Endothelial cell (in vitro differentiated cells): Measurements from ENCODE around the gene KATNB1. TPM values are rescaled to one million over a fixed set of nuclear protein-coding genes. Genes with fewer than 3 reads are reported as not detected.

Source experiments
- DNase-seq: peaks from one replicate; pipeline ENCODE4 v3.0.0; 2021; ENCODE audit warnings: low spot score
- H3K27ac Mint-ChIP-seq: one replicate; pipeline ENCODE4 v1.8.0; 2021; ENCODE audit warnings: mixed read lengths, inconsistent platforms; ENCODE audit not compliant: unreplicated experiment
- H3K27me3 Mint-ChIP-seq: one replicate; pipeline ENCODE4 v1.8.0; 2021; ENCODE audit warnings: mild to moderate bottlenecking, moderate library complexity, mixed read lengths, inconsistent platforms; ENCODE audit not compliant: unreplicated experiment
- H3K36me3 Mint-ChIP-seq: one replicate; pipeline ENCODE4 v1.8.0; 2021; ENCODE audit warnings: mild to moderate bottlenecking, low read depth, mixed read lengths, inconsistent platforms; ENCODE audit not compliant: unreplicated experiment
- H3K4me1 Mint-ChIP-seq: one replicate; pipeline ENCODE4 v1.8.0; 2021; ENCODE audit warnings: mild to moderate bottlenecking, mixed read lengths, inconsistent platforms; ENCODE audit not compliant: unreplicated experiment
- H3K4me3 Mint-ChIP-seq: one replicate; pipeline ENCODE4 v1.8.0; 2021; ENCODE audit warnings: mild to moderate bottlenecking, mixed read lengths, inconsistent platforms; ENCODE audit not compliant: unreplicated experiment
- H3K9me3 Mint-ChIP-seq: one replicate; pipeline ENCODE4 v1.8.0; 2021; ENCODE audit warnings: mixed read lengths, inconsistent platforms; ENCODE audit not compliant: unreplicated experiment
- total RNA-seq: library from RNA; stranded (reverse); fragmentation: NEBNext Ultra II Directional; extraction: Animal tissue kit (Norgen Biotek cat#: 25700); gene quantifications from one replicate; pipeline ENCODE4 v1.2.1, GENCODE V29; 2021; ENCODE audit not compliant: unreplicated experiment
- TF ChIP-seq, protein P1 (sequence below): fragments of 200-600 bp; sonication (generic); IDR thresholded peaks from one replicate; pipeline ENCODE4 v1.5.0; 2021; ENCODE audit warnings: antibody characterized with exemption; ENCODE audit not compliant: unreplicated experiment

The KATNB1 gene
- total RNA-seq, 1 donor from 2014 or later: 29.2 TPM

DNA sequence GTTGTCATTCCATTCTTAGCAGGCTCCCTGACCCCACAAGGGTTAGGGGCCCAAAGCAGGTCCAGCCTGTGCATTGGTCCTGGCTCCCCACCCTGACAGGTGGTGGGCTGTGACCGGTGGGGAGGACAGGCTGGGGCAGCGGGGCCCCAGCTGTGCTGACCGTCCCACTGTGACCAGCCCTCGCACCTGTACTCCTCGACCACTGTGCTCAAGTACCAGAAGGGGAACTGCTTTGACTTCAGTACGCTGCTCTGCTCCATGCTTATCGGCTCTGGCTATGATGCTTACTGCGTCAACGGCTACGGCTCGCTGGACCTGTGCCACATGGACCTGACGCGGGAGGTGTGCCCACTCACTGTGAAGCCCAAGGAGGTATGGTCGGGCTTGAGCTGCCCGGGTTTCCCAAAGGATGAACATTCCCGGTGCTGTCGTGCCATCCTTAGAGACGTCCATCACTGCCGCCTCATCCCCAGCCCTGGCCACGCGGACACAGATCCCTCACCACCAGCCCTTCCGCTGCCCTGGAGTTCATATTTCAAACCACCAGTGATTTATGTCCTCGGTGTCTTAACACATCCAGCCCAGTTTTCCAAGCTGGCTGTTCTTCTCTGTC, 33.7 kb upstream of the KATNB1 start:
- DNase-seq: no peak
- H3K36me3 Mint-ChIP-seq: no peaks in the 10 kb centered on the region
- H3K4me3 Mint-ChIP-seq: no peak overlapping the region
- peaks cover 6% of the 10 kb centered on the region for H3K27me3 Mint-ChIP-seq
- H3K27ac Mint-ChIP-seq: peak overlapping the region; percentile 67
- TF ChIP-seq, protein P1, sequence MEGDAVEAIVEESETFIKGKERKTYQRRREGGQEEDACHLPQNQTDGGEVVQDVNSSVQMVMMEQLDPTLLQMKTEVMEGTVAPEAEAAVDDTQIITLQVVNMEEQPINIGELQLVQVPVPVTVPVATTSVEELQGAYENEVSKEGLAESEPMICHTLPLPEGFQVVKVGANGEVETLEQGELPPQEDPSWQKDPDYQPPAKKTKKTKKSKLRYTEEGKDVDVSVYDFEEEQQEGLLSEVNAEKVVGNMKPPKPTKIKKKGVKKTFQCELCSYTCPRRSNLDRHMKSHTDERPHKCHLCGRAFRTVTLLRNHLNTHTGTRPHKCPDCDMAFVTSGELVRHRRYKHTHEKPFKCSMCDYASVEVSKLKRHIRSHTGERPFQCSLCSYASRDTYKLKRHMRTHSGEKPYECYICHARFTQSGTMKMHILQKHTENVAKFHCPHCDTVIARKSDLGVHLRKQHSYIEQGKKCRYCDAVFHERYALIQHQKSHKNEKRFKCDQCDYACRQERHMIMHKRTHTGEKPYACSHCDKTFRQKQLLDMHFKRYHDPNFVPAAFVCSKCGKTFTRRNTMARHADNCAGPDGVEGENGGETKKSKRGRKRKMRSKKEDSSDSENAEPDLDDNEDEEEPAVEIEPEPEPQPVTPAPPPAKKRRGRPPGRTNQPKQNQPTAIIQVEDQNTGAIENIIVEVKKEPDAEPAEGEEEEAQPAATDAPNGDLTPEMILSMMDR: no peak
- H3K4me1 Mint-ChIP-seq: peaks cover 14% of the 10 kb centered on the region
- no peaks in the 10 kb centered on the region for H3K9me3 Mint-ChIP-seq

DNA sequence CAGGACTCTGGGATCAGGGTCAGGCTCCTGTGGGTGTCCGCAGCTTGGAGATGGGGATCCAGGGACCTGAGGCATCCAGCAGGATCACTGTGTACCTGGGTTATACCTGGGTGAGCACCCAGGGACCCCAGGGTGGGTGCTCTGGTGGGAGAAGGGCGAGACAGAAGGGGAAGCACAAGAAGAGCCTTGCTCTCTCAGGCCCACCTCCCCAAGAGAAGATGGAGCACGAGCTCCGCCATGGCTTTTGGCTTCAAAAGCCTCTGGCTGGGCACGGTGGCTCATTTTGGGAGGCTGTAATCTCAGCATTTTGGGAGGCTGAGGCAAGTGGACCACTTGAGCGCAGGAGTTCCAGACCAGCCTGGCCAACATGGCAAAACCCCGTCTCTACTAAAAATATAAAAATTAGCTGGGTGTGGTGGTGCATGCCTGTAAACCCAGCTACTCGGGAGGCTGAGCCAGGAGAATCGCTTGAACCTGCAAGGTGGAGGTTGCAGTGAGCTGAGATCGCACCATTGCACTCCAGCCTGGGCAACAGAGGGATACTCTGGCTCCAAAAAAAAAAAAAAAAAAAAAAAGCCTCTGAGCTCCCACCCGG, 32.1 kb upstream of the KATNB1 start:
- Mint-ChIP-seq H3K9me3 (no peaks in the 10 kb centered on the region), H3K27me3 (peaks cover 4% of the 10 kb centered on the region), H3K27ac (no peak overlapping the region), H3K36me3 (no peaks in the 10 kb centered on the region), H3K4me3 (no peak overlapping the region), H3K4me1 (peaks cover 14% of the 10 kb centered on the region)
- TF ChIP-seq, protein P1: no peak
- DNase-seq: no peak

DNA sequence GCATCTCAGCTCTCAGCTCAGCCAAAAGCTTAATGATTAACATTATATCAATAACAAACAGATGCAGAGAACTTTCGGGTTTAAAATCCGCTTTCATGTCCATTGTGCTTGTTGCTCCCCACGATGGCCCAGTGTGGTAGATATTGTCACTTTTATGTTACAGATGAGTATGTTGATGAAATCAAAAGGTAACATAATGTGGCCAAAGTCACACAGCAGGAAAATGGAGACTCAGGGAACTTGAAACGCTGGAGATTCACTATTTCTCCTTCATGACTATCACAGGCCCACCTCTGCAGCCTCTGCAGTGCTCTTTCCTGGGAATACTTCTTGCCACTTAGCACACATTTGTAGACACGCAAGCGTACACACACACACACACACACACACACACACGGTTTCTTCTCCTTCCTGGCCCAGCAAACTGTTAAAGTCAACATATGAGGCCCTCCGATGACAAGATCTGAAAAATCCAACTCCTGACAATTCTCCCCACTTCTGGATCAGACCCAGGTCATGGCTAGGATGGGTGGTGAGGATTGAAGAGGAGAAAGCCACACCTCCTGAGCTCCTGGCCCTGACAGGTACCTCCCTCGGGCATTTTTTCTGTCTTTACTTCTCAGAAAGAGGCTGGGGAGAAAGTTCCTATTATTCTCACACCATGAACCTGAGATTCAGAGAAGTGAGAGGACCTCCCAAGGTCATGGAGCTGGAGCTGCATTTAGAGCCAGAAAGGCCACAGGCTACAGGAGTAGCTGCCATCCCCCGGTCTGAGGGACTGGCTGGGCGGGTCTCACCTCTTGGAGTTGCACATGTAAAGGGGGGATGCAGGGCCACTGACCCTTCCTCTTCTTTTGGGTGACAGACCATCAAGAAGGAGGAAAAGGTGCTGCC, 31.3 kb upstream of the KATNB1 start:
- TF ChIP-seq, protein P1: no peak
- no peak overlapping the region for H3K27ac Mint-ChIP-seq
- no peak overlapping the region for H3K4me3 Mint-ChIP-seq
- peaks cover 4% of the 10 kb centered on the region for H3K27me3 Mint-ChIP-seq
- no peak for DNase-seq
- no peaks in the 10 kb centered on the region for H3K9me3 Mint-ChIP-seq
- no peaks in the 10 kb centered on the region for H3K36me3 Mint-ChIP-seq
- H3K4me1 Mint-ChIP-seq: peaks cover 14% of the 10 kb centered on the region

DNA sequence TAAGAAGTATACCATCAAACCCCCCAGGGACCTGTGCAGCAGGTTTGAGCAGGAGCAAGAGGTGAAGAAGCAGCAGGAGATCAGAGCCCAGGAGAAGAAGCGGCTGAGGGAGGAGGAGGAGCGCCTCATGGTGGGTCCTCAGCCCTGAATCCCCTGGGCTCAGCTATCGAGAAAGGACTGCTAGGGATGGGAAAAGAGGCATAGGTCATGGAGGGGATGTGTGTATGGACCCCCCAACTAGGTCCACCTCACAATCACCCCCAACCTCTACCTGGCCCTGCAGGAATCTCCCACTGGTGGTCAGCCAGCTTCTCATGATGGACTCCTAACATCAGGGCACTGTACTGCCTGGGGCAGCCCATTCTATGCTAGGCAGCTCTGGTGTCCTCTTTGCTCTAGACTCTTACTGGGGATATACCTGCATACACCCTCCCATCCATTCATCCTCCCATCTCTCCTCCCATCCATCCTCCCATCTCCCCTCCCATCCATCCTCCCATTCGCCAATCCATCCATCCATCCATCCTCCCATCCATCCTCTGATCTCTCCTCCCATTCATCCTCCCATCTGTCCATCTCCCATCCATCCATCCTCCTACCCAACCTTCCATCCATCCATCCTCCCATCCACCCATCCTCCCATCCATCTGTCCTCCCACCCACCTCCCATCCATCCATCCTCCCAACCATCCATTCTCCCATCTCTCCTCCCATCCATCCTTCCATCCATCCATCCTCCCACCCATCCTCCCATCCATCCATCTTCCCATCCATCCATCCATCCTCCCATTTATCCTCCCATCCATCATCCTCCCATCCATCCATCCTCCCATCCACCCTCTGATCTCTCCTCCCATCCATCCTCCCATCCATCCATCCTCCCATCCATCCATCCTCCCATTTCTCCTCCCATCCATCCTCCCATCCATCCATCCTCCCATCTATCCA, 30.4 kb upstream of the KATNB1 start:
- DNase-seq: no peak
- no peaks in the 10 kb centered on the region for H3K9me3 Mint-ChIP-seq
- no peak overlapping the region for H3K27ac Mint-ChIP-seq
- TF ChIP-seq, protein P1: no peak
- H3K4me3 Mint-ChIP-seq: no peak overlapping the region
- no peaks in the 10 kb centered on the region for H3K36me3 Mint-ChIP-seq
- peaks cover 11% of the 10 kb centered on the region for H3K4me1 Mint-ChIP-seq
- H3K27me3 Mint-ChIP-seq: peaks cover 1% of the 10 kb centered on the region
